GM06990 (cell line): ENCODE data around the gene NUDT5.

Experiments
- DNase-seq: peaks from one replicate; pipeline ENCODE4 v3.0.0-alpha.2; 2011; ENCODE audit not compliant: insufficient read length; ENCODE audit errors: extremely low read depth
- H3K27me3 ChIP-seq: replicated peaks from 2 replicates; pipeline ENCODE4 v1.6.0; 2011; ENCODE audit warnings: low read length; ENCODE audit not compliant: control insufficient read depth, insufficient read depth
- H3K36me3 ChIP-seq: 2 replicates; pipeline ENCODE4 v1.5.1; 2011; ENCODE audit warnings: low read length; ENCODE audit not compliant: control insufficient read depth, insufficient read depth
- H3K4me3 ChIP-seq: replicated peaks from 2 replicates; pipeline ENCODE4 v1.5.1; 2011; ENCODE audit warnings: low read depth, mild to moderate bottlenecking, control low read depth, low read length
- CTCF ChIP-seq: IDR thresholded peaks from 2 replicates; pipeline ENCODE4 v1.5.1; 2011; ENCODE audit warnings: low read length, control low read depth, mild to moderate bottlenecking, inconsistent platforms; ENCODE audit not compliant: insufficient read depth, poor library complexity, severe bottlenecking

Gene NUDT5

GRCh38 chr10:12212454-12212853 is 16.8 kb upstream of the NUDT5 start:
- Histone ChIP-seq H3K36me3 (peaks cover 11% of the 10 kb centered on the region), H3K27me3 (no peaks in the 10 kb centered on the region), H3K4me3 (no peak overlapping the region)
- DNase-seq: no peak
- no peak for TF ChIP-seq CTCF

- Histone ChIP-seq H3K4me3 (no peak overlapping the region), H3K36me3 (peaks cover 10% of the 10 kb centered on the region), H3K27me3 (no peaks in the 10 kb centered on the region)
- no peak for TF ChIP-seq CTCF
- DNase-seq: no peak
Observed at GRCh38 chr10:12208460-12208859, 12.8 kb upstream of the NUDT5 start.

- no peak for TF ChIP-seq CTCF
- DNase-seq: no peak
- H3K36me3 ChIP-seq: peaks cover 13% of the 10 kb centered on the region
Observed at GRCh38 chr10:12207114-12207513, 11.4 kb upstream of the NUDT5 start.

GRCh38 chr10:12205082-12205481 is 9.4 kb upstream of the NUDT5 start:
- H3K4me3 ChIP-seq: no peak overlapping the region
- peaks cover 15% of the 10 kb centered on the region for H3K36me3 ChIP-seq
- no peaks in the 10 kb centered on the region for H3K27me3 ChIP-seq
- DNase-seq: no peak
- TF ChIP-seq CTCF: no peak

More at GRCh38 chr10:12207114-12207513, 11.4 kb upstream of the NUDT5 start:
- Histone ChIP-seq H3K4me3 (no peak overlapping the region), H3K27me3 (no peaks in the 10 kb centered on the region)

- no peak for TF ChIP-seq CTCF
- H3K27me3 ChIP-seq: no peaks in the 10 kb centered on the region
- peaks cover 9% of the 10 kb centered on the region for H3K36me3 ChIP-seq
- no peak overlapping the region for H3K4me3 ChIP-seq
- DNase-seq: no peak
Observed at GRCh38 chr10:12202226-12202625, 6.5 kb upstream of the NUDT5 start.

- no peak for DNase-seq
- no peak overlapping the region for H3K4me3 ChIP-seq
- peaks cover 9% of the 10 kb centered on the region for H3K36me3 ChIP-seq
- no peaks in the 10 kb centered on the region for H3K27me3 ChIP-seq
- TF ChIP-seq CTCF: no peak
Observed at GRCh38 chr10:12201543-12201942, 5.9 kb upstream of the NUDT5 start.
